ENCODE measurements around the gene ECI1. TPM values are rescaled to one million over a fixed set of nuclear protein-coding genes. Genes with fewer than 3 reads are reported as not detected.

Gene ECI1
- total and polyA plus RNA-seq, 2 of the 4 experiments (the other 2 are of a cell fraction) = 20.3 to 30.1 TPM

- Histone ChIP-seq H3K56ac (ENCODE audit: extremely low read depth, insufficient read depth, low read length) (no peak overlapping the region), H3K27ac (ENCODE audit: insufficient read depth, low read length) (no peak overlapping the region), H3K36me3 (ENCODE audit: control insufficient read depth, insufficient read depth, low read length) (peaks cover 36% of the 10 kb centered on the region), H2BK5ac (ENCODE audit: low read depth, low read length, poor library complexity, severe bottlenecking) (no peak overlapping the region), H2AFZ (replicated peaks; ENCODE audit: low read length, poor library complexity) (peak overlapping the region; percentile 43), H3K4me3 (ENCODE audit: insufficient read depth, low read depth, low read length) (peak overlapping the region; percentile 6), H3K4me1 (ENCODE audit: control insufficient read depth, insufficient read depth, low read length) (peaks cover 5% of the 10 kb centered on the region; the same call in 1 of the 2 replicates), H3K9me3 (ENCODE audit: control insufficient read depth, insufficient read depth, low read length) (no peaks in the 10 kb centered on the region), H3K4ac (ENCODE audit: low read depth, low read length) (no peak overlapping the region), H2AK9ac (replicated peaks; ENCODE audit: low read depth, low read length, poor library complexity) (peak overlapping the region; percentile 65), H3K9ac (ENCODE audit: low read depth, low read length) (no peak overlapping the region), H3K9me1 (ENCODE audit: insufficient read depth, low read length) (no peaks in the 10 kb centered on the region), H3K14ac (replicated peaks; ENCODE audit: low read depth, low read length) (no peak overlapping the region), H4K91ac (ENCODE audit: insufficient read depth, low read depth, low read length) (no peak overlapping the region), H4K8ac (ENCODE audit: low read depth in 2 of 2, low read length in 2 of 2) (no peak overlapping the region), H3K23ac (ENCODE audit: low read depth, low read length) (no peak overlapping the region), H2BK15ac (ENCODE audit: low read depth, low read length) (no peak overlapping the region), H2BK20ac (ENCODE audit: low read depth, low read length) (no peak overlapping the region), H3K79me1 (ENCODE audit: low read depth in 1 of 2, low read length in 2 of 2) (no peaks in the 10 kb centered on the region), H4K5ac (ENCODE audit: low read depth, low read length) (no peak overlapping the region), H3K4me2 (ENCODE audit: low read depth, low read length) (peak overlapping the region; percentile 68), H3K27me3 (ENCODE audit: control insufficient read depth, insufficient read depth, low read length) (peaks cover 9% of the 10 kb centered on the region), H4K20me1 (ENCODE audit: insufficient read depth, low read length) (peaks cover 14% of the 10 kb centered on the region), H2AK5ac (ENCODE audit: low read depth, low read length) (no peak overlapping the region), H2BK120ac (ENCODE audit: low read depth, low read length) (no peak overlapping the region), H3K18ac (ENCODE audit: low read depth, low read length) (no peak overlapping the region)
- intact Hi-C loops (cut with micrococcal nuclease) (no loop called here), in situ Hi-C loops (cut with MboI; ENCODE audit: low sequenced_read_pairs) (no loop called here), dilution Hi-C loops (cut with HindIII; ENCODE audit: low sequenced_read_pairs, unreplicated experiment) (no loop called here)
- ChIA-PET POLR2A (ENCODE audit: unreplicated experiment) (no interaction called here), CTCF (interaction anchor here (1.2 kb wide), 1 partner anchor 11 kb away, joined by 4 read pairs; no protein-coding TSS in a partner anchor)
- BruUV-seq (replicated peaks) = no TSS peak
- TF ChIP-seq NFE2L2 (IDR thresholded peaks at IDR 0.05; ENCODE audit: low read depth, low read length) = no peak
- TF ChIP-seq CHD1 (IDR thresholded peaks at IDR 0.05; ENCODE audit: low read depth, low read length) = no peak
- TF ChIP-seq BHLHE40 (IDR thresholded peaks at IDR 0.05; ENCODE audit: low read depth, low read length) = no peak
- no peak for TF ChIP-seq USF2 (IDR thresholded peaks at IDR 0.05; ENCODE audit: low read depth, low read length)
- TF ChIP-seq POLR2A (IDR thresholded peaks at IDR 0.05; ENCODE audit: low read depth, low read length) = no peak
- no peak for TF ChIP-seq CTCF (conservative IDR thresholded peaks at IDR 0.05; ENCODE audit: low read depth, low read length)
- TF ChIP-seq RAD21 (IDR thresholded peaks at IDR 0.05; ENCODE audit: low read length) = no peak
- TF ChIP-seq MXI1 (IDR thresholded peaks at IDR 0.05; ENCODE audit: borderline replicate concordance, low read depth, low read length) = no peak
- no peak for TF ChIP-seq ELK1 (IDR thresholded peaks at IDR 0.05; ENCODE audit: borderline replicate concordance, low read depth, low read length)
- no peak for TF ChIP-seq RCOR1 (IDR thresholded peaks at IDR 0.05; ENCODE audit: insufficient replicate concordance, low read length)
- TF ChIP-seq CEBPB (IDR thresholded peaks at IDR 0.05; ENCODE audit: low read depth, low read length) = no peak
- TF ChIP-seq MAZ (IDR thresholded peaks at IDR 0.05; ENCODE audit: borderline replicate concordance, low read depth, low read length) = no peak
- no peak for TF ChIP-seq RFX5 (IDR thresholded peaks at IDR 0.05; ENCODE audit: low read depth, low read length)
- TF ChIP-seq MAFK (IDR thresholded peaks at IDR 0.05; ENCODE audit: low read depth, low read length) = no peak
- DNase-seq (no peak), ATAC-seq (ENCODE audit: low read depth) (no peak)
- 15% methylated on average over 14 of the region's 40 CpGs; no CpG with 5 or more reads in 1 of the 2 experiments for WGBS, 2 experiments (ENCODE audit: extremely low coverage in 2 of 2, insufficient read length in 1 of 2)
Observed at GRCh38 chr16:2237102-2237482, 14.3 kb downstream of the ECI1 start.

Data from IMR-90 (cell line).